GM21576 (cell line): ENCODE data around the gene CRB1.

Source experiments
- ATAC-seq: cut with Tn5 transposase; IDR thresholded peaks from one replicate; pipeline ENCODE4 v1.9.1; 2021; ENCODE audit warnings: mild to moderate bottlenecking, moderate library complexity; ENCODE audit not compliant: unreplicated experiment

CRB1 gene

GRCh38 chr1:197342669-197343068, 74.6 kb downstream of the CRB1 start:
- no peak for ATAC-seq

- ATAC-seq = no peak
Measured at GRCh38 chr1:197343663-197344273, 75.7 kb downstream of the CRB1 start.

GRCh38 chr1:197351821-197352440, 83.9 kb downstream of the CRB1 start:
- no peak for ATAC-seq

GRCh38 chr1:197355248-197355995, 87.4 kb downstream of the CRB1 start:
- no peak for ATAC-seq

- ATAC-seq = peak; percentile 70
Measured at GRCh38 chr1:197356723-197357533, 88.9 kb downstream of the CRB1 start.

GRCh38 chr1:197358959-197359358, 90.9 kb downstream of the CRB1 start:
- ATAC-seq = no peak

- no peak for ATAC-seq
Measured at GRCh38 chr1:197360068-197360467, 92.0 kb downstream of the CRB1 start.

- no peak for ATAC-seq
Measured at GRCh38 chr1:197362871-197363270, 94.8 kb downstream of the CRB1 start.

GRCh38 chr1:197363855-197364254, 95.8 kb downstream of the CRB1 start:
- ATAC-seq = no peak

GRCh38 chr1:197366996-197367395, 98.9 kb downstream of the CRB1 start:
- ATAC-seq = no peak

- no peak for ATAC-seq
Measured at GRCh38 chr1:197367627-197368026, 99.6 kb downstream of the CRB1 start.

- no peak for ATAC-seq
Measured at GRCh38 chr1:197374428-197374827, 106.4 kb downstream of the CRB1 start.

- ATAC-seq = no peak
Measured at GRCh38 chr1:197384471-197384870, 116.4 kb downstream of the CRB1 start.

GRCh38 chr1:197388801-197389200, 120.7 kb downstream of the CRB1 start:
- ATAC-seq = no peak

- no peak for ATAC-seq
Measured at GRCh38 chr1:197390856-197391255, 122.8 kb downstream of the CRB1 start.

- ATAC-seq = no peak
Measured at GRCh38 chr1:197391303-197392226, 123.5 kb downstream of the CRB1 start.

GRCh38 chr1:197392541-197392940, 124.5 kb downstream of the CRB1 start:
- no peak for ATAC-seq

GRCh38 chr1:197393105-197393504, 125.1 kb downstream of the CRB1 start:
- ATAC-seq = no peak

- no peak for ATAC-seq
Measured at GRCh38 chr1:197393772-197394171, 125.7 kb downstream of the CRB1 start.
